ENCODE data around the gene MARS1.

DNA sequence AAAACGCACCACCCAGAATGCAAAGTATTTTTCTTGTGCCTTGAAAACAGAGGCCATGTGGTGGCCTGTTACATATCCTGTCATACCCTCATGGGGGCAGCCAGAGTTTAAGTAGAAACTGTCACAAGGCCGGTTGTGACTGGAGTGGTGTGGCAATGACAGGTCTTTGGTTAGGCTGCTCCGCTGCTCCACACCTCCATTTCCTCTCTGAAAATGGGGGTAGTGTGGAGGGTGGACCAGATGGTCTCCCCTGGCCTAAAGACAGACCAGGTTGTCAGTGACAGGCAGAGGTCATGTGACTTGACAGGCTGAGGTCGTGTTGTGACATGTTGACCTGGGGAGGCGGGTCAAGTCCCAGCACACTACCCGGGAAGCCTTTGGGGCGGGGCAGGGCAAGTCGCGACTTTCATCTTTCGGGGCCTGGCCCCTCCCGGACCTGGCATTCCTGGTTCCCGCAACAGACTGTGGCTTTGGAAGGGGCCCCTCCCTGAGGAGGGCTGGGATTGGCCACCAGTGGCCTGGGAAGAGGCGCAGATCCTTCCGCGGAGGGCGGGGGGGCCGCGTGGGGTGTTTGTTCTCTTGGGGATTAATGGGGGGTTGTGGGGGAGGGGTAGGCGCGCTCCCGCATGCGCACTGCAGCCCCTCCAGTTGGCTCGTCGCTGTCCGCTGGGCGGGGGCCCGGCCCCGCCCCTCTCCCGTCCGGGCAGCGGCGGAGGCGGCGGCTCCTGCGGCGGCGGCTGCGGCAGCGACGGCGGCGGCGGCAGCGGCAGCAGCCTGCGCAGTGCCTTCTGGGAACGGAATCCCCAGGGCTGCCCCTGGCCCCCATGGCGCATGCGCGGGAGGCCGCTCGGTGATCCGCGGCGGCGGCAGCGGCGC lies 34.4 kb downstream of the MARS1 start, which contains the start of gene MBD6:
- TF ChIP-seq, protein P1, sequence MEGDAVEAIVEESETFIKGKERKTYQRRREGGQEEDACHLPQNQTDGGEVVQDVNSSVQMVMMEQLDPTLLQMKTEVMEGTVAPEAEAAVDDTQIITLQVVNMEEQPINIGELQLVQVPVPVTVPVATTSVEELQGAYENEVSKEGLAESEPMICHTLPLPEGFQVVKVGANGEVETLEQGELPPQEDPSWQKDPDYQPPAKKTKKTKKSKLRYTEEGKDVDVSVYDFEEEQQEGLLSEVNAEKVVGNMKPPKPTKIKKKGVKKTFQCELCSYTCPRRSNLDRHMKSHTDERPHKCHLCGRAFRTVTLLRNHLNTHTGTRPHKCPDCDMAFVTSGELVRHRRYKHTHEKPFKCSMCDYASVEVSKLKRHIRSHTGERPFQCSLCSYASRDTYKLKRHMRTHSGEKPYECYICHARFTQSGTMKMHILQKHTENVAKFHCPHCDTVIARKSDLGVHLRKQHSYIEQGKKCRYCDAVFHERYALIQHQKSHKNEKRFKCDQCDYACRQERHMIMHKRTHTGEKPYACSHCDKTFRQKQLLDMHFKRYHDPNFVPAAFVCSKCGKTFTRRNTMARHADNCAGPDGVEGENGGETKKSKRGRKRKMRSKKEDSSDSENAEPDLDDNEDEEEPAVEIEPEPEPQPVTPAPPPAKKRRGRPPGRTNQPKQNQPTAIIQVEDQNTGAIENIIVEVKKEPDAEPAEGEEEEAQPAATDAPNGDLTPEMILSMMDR (conservative IDR thresholded peaks at IDR 0.05; ENCODE audit: low read depth, low read length), result no peak
- TF ChIP-seq EZH2phosphoT487 (IDR thresholded peaks at IDR 0.05; ENCODE audit: borderline replicate concordance, low read length) (no peak), EZH2 (IDR thresholded peaks at IDR 0.05; ENCODE audit: low read length, unreplicated experiment) (no peak)
